SU-DHL-6 (cell line): ENCODE measurements around the gene MUC5B.

Experiments
- CTCF ChIP-seq: fragments of 200-600 bp; sonication (generic); IDR thresholded peaks from one replicate; pipeline ENCODE4 v1.5.1; 2017; ENCODE audit warnings: antibody characterized with exemption, mild to moderate bottlenecking, low read length, moderate library complexity; ENCODE audit not compliant: insufficient read depth, poor library complexity, severe bottlenecking
- EZH2phosphoT487 ChIP-seq: fragments of 200-600 bp; sonication (generic), shearing (Covaris generic); conservative IDR thresholded peaks from 2 replicates; pipeline ENCODE4 v1.6.1; 2018; ENCODE audit warnings: mild to moderate bottlenecking, antibody characterized with exemption, low read length, moderate library complexity, mixed read lengths

- no peak for TF ChIP-seq CTCF
- TF ChIP-seq EZH2phosphoT487 = no peak
Measured at GRCh38 chr11:1178906-1179305, 44.0 kb upstream of the MUC5B start.
